A549 treated with AZD2906 at 1 μM for 4 hours (cell line): ENCODE measurements around the gene GFM2. TPM values are rescaled to one million over a fixed set of nuclear protein-coding genes. Genes with fewer than 3 reads are reported as not detected.

Experiments
- total RNA-seq: library from RNA; stranded (reverse); fragments of 200-300 nt; extraction: Qiagen RNA extraction; gene quantifications from 5 replicates; pipeline ENCODE4 v1.2.3, GENCODE V29; 2022

GFM2 gene, protein sequence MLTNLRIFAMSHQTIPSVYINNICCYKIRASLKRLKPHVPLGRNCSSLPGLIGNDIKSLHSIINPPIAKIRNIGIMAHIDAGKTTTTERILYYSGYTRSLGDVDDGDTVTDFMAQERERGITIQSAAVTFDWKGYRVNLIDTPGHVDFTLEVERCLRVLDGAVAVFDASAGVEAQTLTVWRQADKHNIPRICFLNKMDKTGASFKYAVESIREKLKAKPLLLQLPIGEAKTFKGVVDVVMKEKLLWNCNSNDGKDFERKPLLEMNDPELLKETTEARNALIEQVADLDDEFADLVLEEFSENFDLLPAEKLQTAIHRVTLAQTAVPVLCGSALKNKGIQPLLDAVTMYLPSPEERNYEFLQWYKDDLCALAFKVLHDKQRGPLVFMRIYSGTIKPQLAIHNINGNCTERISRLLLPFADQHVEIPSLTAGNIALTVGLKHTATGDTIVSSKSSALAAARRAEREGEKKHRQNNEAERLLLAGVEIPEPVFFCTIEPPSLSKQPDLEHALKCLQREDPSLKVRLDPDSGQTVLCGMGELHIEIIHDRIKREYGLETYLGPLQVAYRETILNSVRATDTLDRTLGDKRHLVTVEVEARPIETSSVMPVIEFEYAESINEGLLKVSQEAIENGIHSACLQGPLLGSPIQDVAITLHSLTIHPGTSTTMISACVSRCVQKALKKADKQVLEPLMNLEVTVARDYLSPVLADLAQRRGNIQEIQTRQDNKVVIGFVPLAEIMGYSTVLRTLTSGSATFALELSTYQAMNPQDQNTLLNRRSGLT
- total RNA-seq: 19.1 to 25.8 TPM (median 20.9 TPM) in 5 replicates

DNA sequence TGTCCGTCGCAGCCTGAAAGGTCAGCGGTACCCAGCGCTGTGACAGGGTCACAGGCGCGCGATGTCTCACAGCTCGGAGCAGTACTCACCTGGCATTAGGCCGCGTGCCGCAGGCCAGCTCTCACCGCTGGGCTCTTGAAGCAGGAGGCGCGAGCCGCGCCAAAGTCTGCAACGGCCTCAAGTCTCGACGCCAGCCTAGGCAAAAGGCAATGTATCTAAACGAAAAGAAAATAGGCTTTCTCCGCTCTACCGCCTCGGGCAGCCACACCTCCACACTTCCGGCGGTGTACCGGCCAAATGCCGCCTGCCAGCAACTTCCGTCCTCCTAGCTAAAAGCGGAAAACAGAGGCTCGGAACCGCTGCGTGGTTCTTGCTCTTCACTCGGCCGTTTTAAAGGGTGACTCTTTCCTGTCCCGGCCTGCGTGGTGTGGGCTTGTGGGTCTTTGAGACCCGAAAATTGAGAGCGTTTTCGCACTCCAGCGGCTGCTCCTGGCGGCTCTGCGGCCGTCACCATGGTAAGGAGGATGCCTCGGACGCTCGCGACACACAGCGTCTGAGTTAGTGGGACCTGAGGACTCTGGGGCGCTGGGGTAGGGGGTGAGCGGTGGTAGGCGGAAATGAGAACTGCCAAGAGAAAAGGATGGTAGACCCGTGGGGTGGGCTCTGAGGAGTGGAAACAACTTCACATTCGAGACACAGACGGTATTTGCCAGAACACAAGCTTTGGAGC is at the start of gene GFM2, which contains the start of gene NSA2:
Gene GFM2, minus strand, starts transcription at position 269 of the 730 bp plus-strand sequence. CDS start 3,375 bp downstream, outside the sequence.
Gene NSA2, plus strand, starts transcription at position 401 of the 730 bp plus-strand sequence. Its CDS starts 112 bp downstream, at position 513.

DNA sequence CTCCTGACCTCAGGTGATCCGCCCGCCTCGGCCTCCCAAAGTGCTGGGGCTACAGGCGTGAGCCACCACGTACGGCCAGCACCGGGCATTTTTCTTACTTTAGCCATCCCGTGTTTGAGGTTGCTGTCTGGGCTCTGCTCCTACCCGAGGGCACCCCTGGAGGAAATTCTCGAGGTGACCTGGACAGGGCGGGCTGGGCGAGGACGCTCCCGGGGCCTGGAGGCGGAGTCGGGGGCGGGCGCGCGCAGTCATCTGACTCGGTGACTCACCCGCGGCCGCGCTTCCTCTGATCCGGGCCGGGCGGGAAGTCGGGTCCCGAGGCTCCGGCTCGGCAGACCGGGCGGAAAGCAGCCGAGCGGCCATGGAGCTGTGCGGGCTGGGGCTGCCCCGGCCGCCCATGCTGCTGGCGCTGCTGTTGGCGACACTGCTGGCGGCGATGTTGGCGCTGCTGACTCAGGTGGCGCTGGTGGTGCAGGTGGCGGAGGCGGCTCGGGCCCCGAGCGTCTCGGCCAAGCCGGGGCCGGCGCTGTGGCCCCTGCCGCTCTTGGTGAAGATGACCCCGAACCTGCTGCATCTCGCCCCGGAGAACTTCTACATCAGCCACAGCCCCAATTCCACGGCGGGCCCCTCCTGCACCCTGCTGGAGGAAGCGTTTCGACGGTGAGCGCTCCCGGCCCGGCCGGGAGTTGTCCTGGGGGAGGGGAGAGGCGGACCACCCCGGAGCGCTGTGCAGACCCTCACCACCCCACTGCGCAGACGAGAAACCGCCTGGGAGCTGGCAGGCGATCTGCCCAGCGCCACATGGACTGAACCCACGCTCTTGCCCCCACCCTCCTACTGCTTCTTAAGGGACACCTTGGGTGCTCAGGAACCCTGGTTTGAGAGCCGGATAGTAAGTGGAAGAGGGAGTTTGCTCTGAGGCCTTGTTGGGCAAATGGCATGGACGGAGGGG is 81.7 kb downstream of the GFM2 start, which contains the start of gene HEXB:
Gene HEXB, plus strand, starts transcription at position 334 of the 952 bp plus-strand sequence. Its CDS starts 28 bp downstream, at position 362.

Other genes with a start within 250 kb of the GFM2 start
- 3.3 to 4.4 TPM (median 3.6 TPM) in 5 replicates for gene ENC1, start 126.4 kb downstream of the GFM2 start, total RNA-seq
- gene HEXB, start 81.9 kb downstream of the GFM2 start, total RNA-seq: 99.7 to 111 TPM (median 108 TPM) in 5 replicates
- 113 to 149 TPM (median 119 TPM) in 5 replicates for gene NSA2, start 132 bp upstream of the GFM2 start, total RNA-seq
- gene FAM169A, start 99.3 kb upstream of the GFM2 start, total RNA-seq: 4.1 to 6.9 TPM (median 6.3 TPM) in 5 replicates